ENCODE results near the gene C3orf33. TPM values are rescaled to one million over a fixed set of nuclear protein-coding genes. Genes with fewer than 3 reads are reported as not detected.

C3orf33 gene
- total and polyA plus RNA-seq, 2 of the 13 experiments (the other 11 are each of a cell fraction or from before 2014, with no cell fraction given): 9.2 to 12.6 TPM

- 0 out of 2 replicates have a peak, but pooled peaks have one; percentile 28 for TF ChIP-seq LCORL (IDR thresholded peaks at IDR 0.05)
- TF ChIP-seq LCORL (CRISPR knock-in tag; IDR thresholded peaks at IDR 0.05): peak; percentile 83
- no peak for TF ChIP-seq PHF8 (CRISPR knock-in tag; IDR thresholded peaks at IDR 0.05)
- peak; percentile 36; the same call in 1 of the 2 replicates for TF ChIP-seq ZNF331 (CRISPR knock-in tag; IDR thresholded peaks at IDR 0.05)
- peak; percentile 62; the same call in 1 of the 2 replicates for TF ChIP-seq ZNF292 (CRISPR knock-in tag; IDR thresholded peaks at IDR 0.05; ENCODE audit: borderline replicate concordance, low read depth)
- peak; percentile 84 for TF ChIP-seq ZBTB7B (CRISPR knock-in tag; IDR thresholded peaks at IDR 0.05)
- TF ChIP-seq XRCC5 (optimal IDR thresholded peaks at IDR 0.05; ENCODE audit: low read length): peak; percentile 81
- peak; percentile 70; the same call in 1 of the 2 replicates for TF ChIP-seq ZNF124 (CRISPR knock-in tag; IDR thresholded peaks at IDR 0.05)
- no peak for TF ChIP-seq SP1 (IDR thresholded peaks at IDR 0.05)
- TF ChIP-seq SP1 (CRISPR knock-in tag; IDR thresholded peaks at IDR 0.05): peak; percentile 24; the same call in 1 of the 2 replicates
- no peak for TF ChIP-seq SOX13 (IDR thresholded peaks at IDR 0.05)
- TF ChIP-seq SOX13 (CRISPR knock-in tag; conservative IDR thresholded peaks at IDR 0.05 in 1 of 2, IDR thresholded peaks at IDR 0.05 in 1 of 2): peak in 1 of 2 experiments; percentile 73; a peak in 2 of 4 replicates
- peak; percentile 51; the same call in 1 of the 2 replicates for TF ChIP-seq ZNF232 (CRISPR knock-in tag; IDR thresholded peaks at IDR 0.05; ENCODE audit: borderline replicate concordance)
- no peak for TF ChIP-seq ZNF17 (CRISPR knock-in tag; IDR thresholded peaks at IDR 0.05)
- TF ChIP-seq TGIF2 (CRISPR knock-in tag; IDR thresholded peaks at IDR 0.05): 0 out of 2 replicates have a peak, but pooled peaks have one; percentile 57
- TF ChIP-seq ARID5B (CRISPR knock-in tag; IDR thresholded peaks at IDR 0.05): peak; percentile 78
- peak; percentile 72 for TF ChIP-seq ZFX (CRISPR knock-in tag; IDR thresholded peaks at IDR 0.05; ENCODE audit: low read depth)
- TF ChIP-seq HNRNPH1 (optimal IDR thresholded peaks at IDR 0.05; ENCODE audit: low read depth, low read length): no peak
- no peak for TF ChIP-seq ZNF772 (CRISPR knock-in tag; IDR thresholded peaks at IDR 0.05)
- no peak for TF ChIP-seq MAFK (conservative IDR thresholded peaks at IDR 0.05 in 1 of 2, IDR thresholded peaks at IDR 0.05 in 1 of 2; ENCODE audit: low read length in 2 of 2)
- TF ChIP-seq KMT2A (CRISPR knock-in tag; IDR thresholded peaks at IDR 0.05): no peak
- no peak for TF ChIP-seq ZNF30 (CRISPR knock-in tag; IDR thresholded peaks at IDR 0.05)
- peak; percentile 57; the same call in 1 of the 2 replicates for TF ChIP-seq ZNF710 (CRISPR knock-in tag; IDR thresholded peaks at IDR 0.05; ENCODE audit: borderline replicate concordance)
- no peak for TF ChIP-seq MYC (CRISPR knock-in tag; IDR thresholded peaks at IDR 0.05; ENCODE audit: borderline replicate concordance)
- no peak for TF ChIP-seq ZNF564 (CRISPR knock-in tag; IDR thresholded peaks at IDR 0.05)
- TF ChIP-seq RCOR2 (CRISPR knock-in tag; IDR thresholded peaks at IDR 0.05): peak; percentile 75
- 0 out of 2 replicates have a peak, but pooled peaks have one; percentile 27 for TF ChIP-seq KLF6 (CRISPR knock-in tag; IDR thresholded peaks at IDR 0.05)
- TF ChIP-seq ZNF580 (CRISPR knock-in tag; IDR thresholded peaks at IDR 0.05; ENCODE audit: borderline replicate concordance, low read depth): peak; percentile 40; the same call in 1 of the 2 replicates
These were observed 91.8 kb downstream of the C3orf33 start (continued) for GRCh38 chr3:155714295-155714718.

Measured in HepG2 (cell line).